B cell (primary cell): ENCODE measurements around the gene CCL15. TPM values are rescaled to one million over a fixed set of nuclear protein-coding genes. Genes with fewer than 3 reads are reported as not detected.

Source experiments
- ATAC-seq: fragments of 200-7000 bp; cut with Tn5 transposase; one replicate; pipeline ENCODE4 v1.10.0; 2021; ENCODE audit warnings: low read depth, mild to moderate bottlenecking, moderate number of reproducible peaks, moderate library complexity
- CTCF ChIA-PET: fragments of 350-600 bp; sonication (Branson Sonifier 250); formaldehyde crosslinking; loops from one replicate; lab custom pipeline; 2021; ENCODE audit warnings: antibody characterized with exemption, inconsistent platforms; lab: Charles Lee
- POLR2A ChIA-PET: fragments of 350-600 bp; sonication (Branson Sonifier 250); formaldehyde crosslinking; loops from one replicate; lab custom pipeline; 2021; ENCODE audit warnings: antibody characterized with exemption; lab: Charles Lee
- DNase-seq: peaks from one replicate; pipeline ENCODE4 v3.0.0; 2013
- H2AFZ ChIP-seq: 2 replicates; pipeline ENCODE4 v1.6.1; 2012; ENCODE audit warnings: mild to moderate bottlenecking, low read depth, low read length; ENCODE audit not compliant: insufficient read depth, poor library complexity, severe bottlenecking
- H3K27ac ChIP-seq, 2 donors: 1 replicate in 1 of 2; 2 replicates in 1 of 2; pipeline ENCODE4 v1.5.1; 2012 to 2013; ENCODE audit warnings: low read length in 2 of 2, mild to moderate bottlenecking in 2 of 2, moderate library complexity in 1 of 2
- H3K27me3 ChIP-seq, 4 experiments: fragments of 200-600 bp in 1 of 4; sonication (generic) in 1 of 4; replicated peaks in 1 of 4; 1 replicate in 2 of 4; 2 replicates in 2 of 4; pipeline versions ENCODE4 v1.6.1 to v1.7.0; 2013 to 2016; ENCODE audit warnings: low read length in 3 of 4, mild to moderate bottlenecking in 2 of 4, mixed read lengths in 1 of 4, moderate library complexity in 1 of 4; ENCODE audit not compliant: insufficient read depth in 4 of 4, control insufficient read depth in 3 of 4; ENCODE audit errors: control extremely low read depth in 1 of 4
- H3K36me3 ChIP-seq, 2 experiments: replicated peaks in 1 of 2; 1 replicate in 1 of 2; 2 replicates in 1 of 2; pipeline versions ENCODE4 v1.6.1 to v1.7.1; 2013; ENCODE audit warnings: low read length in 1 of 2; ENCODE audit not compliant: insufficient read depth in 2 of 2, control insufficient read depth in 1 of 2; ENCODE audit errors: control extremely low read depth in 1 of 2, extremely low read depth in 1 of 2
- H3K4me1 ChIP-seq, 2 donors: fragments of 200-600 bp in 1 of 2; sonication (generic) in 1 of 2; 1 replicate in 1 of 2; 2 replicates in 1 of 2; pipeline versions ENCODE4 v1.5.1 to v1.6.1; 2013 to 2017; ENCODE audit warnings: low read length in 2 of 2; ENCODE audit not compliant: control insufficient read depth in 2 of 2, insufficient read depth in 2 of 2
- H3K4me2 ChIP-seq: replicated peaks from 2 replicates; pipeline ENCODE3; 2012; ENCODE audit warnings: mild to moderate bottlenecking, low read depth, low read length; ENCODE audit not compliant: poor library complexity, severe bottlenecking
- H3K4me3 ChIP-seq, 5 experiments: fragments of 200-600 bp in 1 of 5; sonication (generic) in 1 of 5; 1 replicate in 3 of 5; 2 replicates in 2 of 5; pipeline versions ENCODE4 v1.5.1 to v1.7.0; 2011 to 2016; ENCODE audit warnings: low read length in 4 of 5, mild to moderate bottlenecking in 4 of 5, low read depth in 2 of 5, control low read depth in 1 of 5, moderate library complexity in 1 of 5; ENCODE audit not compliant: insufficient read depth in 1 of 5; ENCODE audit errors: control extremely low read depth in 1 of 5, extremely low read depth in 1 of 5
- H3K79me2 ChIP-seq: fragments of 200-600 bp; sonication (generic); one replicate; pipeline ENCODE4 v1.6.0; 2016; ENCODE audit warnings: low read length; ENCODE audit not compliant: control insufficient read depth, insufficient read depth
- H3K9ac ChIP-seq: fragments of 200-600 bp; sonication (generic); 2 replicates; pipeline ENCODE4 v1.6.1; 2017; ENCODE audit warnings: mild to moderate bottlenecking, low read length, moderate library complexity
- H3K9me3 ChIP-seq, 3 donors: one replicate each; pipeline versions ENCODE4 v1.6.1 to v1.7.1; 2013; ENCODE audit warnings: low read length in 2 of 3; ENCODE audit not compliant: control insufficient read depth in 2 of 3, insufficient read depth in 1 of 3; ENCODE audit errors: control extremely low read depth in 1 of 3
- H4K20me1 ChIP-seq: 2 replicates; pipeline ENCODE4 v1.6.0; 2012; ENCODE audit warnings: mild to moderate bottlenecking, low read length; ENCODE audit not compliant: insufficient read depth, control insufficient read depth, poor library complexity, severe bottlenecking
- H3K27ac Mint-ChIP-seq: one replicate; pipeline ENCODE4 v1.8.0; 2021; ENCODE audit warnings: mixed read lengths
- H3K27me3 Mint-ChIP-seq: one replicate; pipeline ENCODE4 v1.8.0; 2021; ENCODE audit warnings: mixed read lengths
- H3K4me1 Mint-ChIP-seq: one replicate; pipeline ENCODE4 v1.8.0; 2021; ENCODE audit warnings: mixed read lengths
- H3K4me3 Mint-ChIP-seq: one replicate; pipeline ENCODE4 v1.8.0; 2021; ENCODE audit warnings: mixed read lengths
- H3K9me3 Mint-ChIP-seq: one replicate; pipeline ENCODE4 v1.8.0; 2022; ENCODE audit warnings: mixed read lengths; ENCODE audit not compliant: insufficient read depth
- CTCF ChIP-seq: fragments of 200-600 bp; IDR thresholded peaks from one replicate; pipeline ENCODE4 v1.8.0; 2022; ENCODE audit warnings: antibody characterized with exemption, mild to moderate bottlenecking
- EZH2 ChIP-seq: IDR thresholded peaks from 2 replicates; pipeline ENCODE4 v1.6.1; 2012; ENCODE audit warnings: borderline replicate concordance, low read depth, mild to moderate bottlenecking, moderate library complexity, low read length; ENCODE audit not compliant: insufficient read depth, poor library complexity, severe bottlenecking
- WGBS: methylation state at CpG from one replicate; pipeline ENCODE4 v1.1.5; 2013; ENCODE audit warnings: missing lambda C conversion rate; ENCODE audit not compliant: insufficient coverage; 5-methylcytosine and 5-hydroxymethylcytosine counted together
- intact Hi-C: fragments of 100-400 bp; cut with micrococcal nuclease; formaldehyde crosslinking; loops from one replicate; pipeline ENCODE4 v1.10.0; 2022
- polyA plus RNA-seq: library from polyadenylated mRNA; depleted of rRNA; stranded (reverse); fragments of >200 nt; gene quantifications from 2 replicates; pipeline ENCODE4 v1.2.3, GENCODE V29; 2012
- total RNA-seq, 2 donors: library from RNA; stranded (reverse); fragments of 120-200 nt in 1 of 2; gene quantifications; 1 replicate in 1 of 2; 2 replicates in 1 of 2; pipeline versions ENCODE4 v1.2.3 to v1.2.4, GENCODE V29; 2013 to 2022

CCL15 gene
- total and polyA plus RNA-seq, 2 donors (not counting 1 experiment from before 2014, with no cell fraction given) = not detected

- H3K27me3 ChIP-seq = no peaks in the 10 kb centered on the region
- no peak overlapping the region for H3K4me3 Mint-ChIP-seq
Observed at GRCh38 chr17:35948092-35948491, 53.3 kb downstream of the CCL15 start.

More at GRCh38 chr17:35948092-35948491, 53.3 kb downstream of the CCL15 start:
- peaks cover 0 to 4% of the 10 kb centered on the region in 2 donors for H3K4me1 ChIP-seq
- no peaks in the 10 kb centered on the region for H3K36me3 ChIP-seq
- H4K20me1 ChIP-seq = no peaks in the 10 kb centered on the region
- no peak overlapping the region for H2AFZ ChIP-seq
- Mint-ChIP-seq H3K4me1 (peaks cover 2% of the 10 kb centered on the region), H3K27ac (no peak overlapping the region), H3K9me3 (no peaks in the 10 kb centered on the region), H3K27me3 (peaks cover 5% of the 10 kb centered on the region)
- no peak overlapping the region for H3K27ac ChIP-seq
- no peak overlapping the region for H3K4me2 ChIP-seq
- CTCF ChIA-PET = interaction anchor here (0.5 to 1.5 kb wide), 9 partner anchors 10 to 1292 kb away, joined by 3 to 15 read pairs (median 3); no protein-coding TSS in a partner anchor
- intact Hi-C loops = no loop called here
- no peak for DNase-seq
- POLR2A ChIA-PET = no interaction called here
- no peak overlapping the region for H3K9ac ChIP-seq
- WGBS = 95% methylated on average over 6 of the region's 7 CpGs
- ATAC-seq = no peak
- no peak for TF ChIP-seq EZH2
- TF ChIP-seq CTCF = no peak
- no peaks in the 10 kb centered on the region for H3K9me3 ChIP-seq
- no peak overlapping the region for H3K4me3 ChIP-seq
- H3K79me2 ChIP-seq = no peaks in the 10 kb centered on the region

Other genes starting within 250 kb of the CCL15 start
- gene GAS2L2, start 248.3 kb downstream of the CCL15 start, total RNA-seq = 0.17 TPM in 1 of 2 replicates, not detected in the other
- gene GAS2L2, start 248.3 kb downstream of the CCL15 start, polyA plus RNA-seq = 0.09 and 0.10 TPM in 2 replicates
- not detected in 2 replicates for gene C17orf50, start 240.7 kb downstream of the CCL15 start, total RNA-seq
- gene C17orf50, start 240.7 kb downstream of the CCL15 start, polyA plus RNA-seq = not detected in 2 replicates
- 2.0 and 2.4 TPM in 2 replicates for gene MMP28, start 205.9 kb downstream of the CCL15 start, total RNA-seq
- 0.15 and 0.74 TPM in 2 replicates for gene MMP28, start 205.9 kb downstream of the CCL15 start, polyA plus RNA-seq
- gene TAF15, start 192.1 kb downstream of the CCL15 start, total RNA-seq = 246 and 249 TPM in 2 replicates
- 51.0 and 83.9 TPM in 2 replicates for gene TAF15, start 192.1 kb downstream of the CCL15 start, polyA plus RNA-seq
- not detected in 2 replicates for gene HEATR9, start 132.7 kb downstream of the CCL15 start, total RNA-seq
- 0.06 and 0.09 TPM in 2 replicates for gene HEATR9, start 132.7 kb downstream of the CCL15 start, polyA plus RNA-seq
- gene CCL5, start 121.2 kb downstream of the CCL15 start, total RNA-seq = 2.9 and 3.3 TPM in 2 replicates
- 5.3 and 5.4 TPM in 2 replicates for gene CCL5, start 121.2 kb downstream of the CCL15 start, polyA plus RNA-seq
- gene RDM1, start 70.8 kb downstream of the CCL15 start, total RNA-seq = not detected in 2 replicates
- gene RDM1, start 70.8 kb downstream of the CCL15 start, polyA plus RNA-seq = not detected in 2 replicates
- gene LYZL6, start 57.8 kb downstream of the CCL15 start, total RNA-seq = not detected in 2 replicates
- gene LYZL6, start 57.8 kb downstream of the CCL15 start, polyA plus RNA-seq = not detected in 2 replicates
- gene CCL16, start 20.1 kb downstream of the CCL15 start, total RNA-seq = not detected in 2 replicates
- not detected in 2 replicates for gene CCL16, start 20.1 kb downstream of the CCL15 start, polyA plus RNA-seq
- gene CCL14, start 14.8 kb downstream of the CCL15 start, total RNA-seq = not detected in 2 replicates
- not detected in 2 replicates for gene CCL14, start 14.8 kb downstream of the CCL15 start, polyA plus RNA-seq
- gene CCL23, start 16.4 kb upstream of the CCL15 start, total RNA-seq = not detected in 2 replicates
- gene CCL23, start 16.4 kb upstream of the CCL15 start, polyA plus RNA-seq = 0.61 TPM in 1 of 2 replicates, not detected in the other
- not detected in 2 replicates for gene CCL18, start 62.7 kb upstream of the CCL15 start, total RNA-seq
- not detected in 2 replicates for gene CCL18, start 62.7 kb upstream of the CCL15 start, polyA plus RNA-seq
- gene CCL3, start 88.6 kb upstream of the CCL15 start, total RNA-seq = 4.5 and 5.7 TPM in 2 replicates
- gene CCL3, start 88.6 kb upstream of the CCL15 start, polyA plus RNA-seq = 31.3 and 54.5 TPM in 2 replicates
- gene CCL4, start 102.3 kb upstream of the CCL15 start, total RNA-seq = 7.6 and 8.8 TPM in 2 replicates
- 3.5 and 7.5 TPM in 2 replicates for gene CCL4, start 102.3 kb upstream of the CCL15 start, polyA plus RNA-seq
- gene TBC1D3B, start 175.1 kb upstream of the CCL15 start, total RNA-seq = 17.2 and 17.3 TPM in 2 replicates
- 3.2 and 3.6 TPM in 2 replicates for gene TBC1D3B, start 175.1 kb upstream of the CCL15 start, polyA plus RNA-seq
- gene CCL3L1, start 195.2 kb upstream of the CCL15 start, total RNA-seq = 0.54 and 0.83 TPM in 2 replicates
- 2.4 and 4.4 TPM in 2 replicates for gene CCL3L1, start 195.2 kb upstream of the CCL15 start, polyA plus RNA-seq
- 0.53 and 1.2 TPM in 2 replicates for gene CCL4L2, start 209.5 kb upstream of the CCL15 start, total RNA-seq
- 0.42 and 3.1 TPM in 2 replicates for gene CCL4L2, start 209.5 kb upstream of the CCL15 start, polyA plus RNA-seq